Inferior parietal cortex (tissue), 1 donor: ENCODE results near the gene PLCH2.

Source experiments
- DNase-seq: peaks from one replicate; pipeline ENCODE4 v3.0.0-alpha.2; 2016; ENCODE audit errors: extremely low spot score

The PLCH2 gene

DNA sequence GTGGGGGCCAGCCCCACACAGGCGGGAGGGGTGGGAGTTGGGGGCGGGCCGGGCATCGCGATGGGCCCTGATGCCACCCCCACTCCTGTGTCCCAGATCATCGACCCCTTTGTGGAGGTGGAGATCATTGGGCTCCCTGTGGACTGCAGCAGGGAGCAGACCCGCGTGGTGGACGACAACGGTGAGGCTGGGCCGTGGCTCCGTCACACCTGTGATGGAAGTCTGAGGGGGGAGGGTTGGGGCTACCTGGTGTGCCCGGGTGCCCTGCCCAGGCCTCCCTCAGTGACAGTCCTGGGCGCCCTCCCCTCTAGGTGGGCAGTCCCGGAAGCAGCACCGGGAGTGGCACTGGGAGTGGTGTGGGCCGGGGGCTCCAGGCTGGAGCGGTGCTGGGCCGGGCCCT is 22.6 kb downstream of the PLCH2 start:
- no peak for DNase-seq

DNA sequence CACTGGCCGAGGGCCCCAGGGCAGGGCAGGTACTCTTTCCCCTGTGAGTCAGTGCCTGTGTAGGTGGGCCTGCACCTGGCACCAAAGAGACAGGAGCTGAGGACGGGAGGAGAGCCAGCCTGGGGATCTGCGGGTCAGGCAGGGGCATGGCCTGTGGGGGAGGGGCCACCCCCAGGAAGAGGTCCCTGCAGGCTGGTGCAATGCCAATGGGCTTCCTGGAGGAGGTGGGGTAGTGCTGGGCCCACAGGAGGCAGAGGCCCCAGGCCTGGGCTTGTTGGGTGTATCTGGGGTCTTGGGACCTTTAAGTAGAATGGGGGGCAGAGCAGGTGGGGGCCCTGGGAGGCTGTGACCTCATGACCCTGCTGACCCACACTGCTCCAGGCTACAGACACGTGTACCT is 23.2 kb downstream of the PLCH2 start:
- no peak for DNase-seq

DNA sequence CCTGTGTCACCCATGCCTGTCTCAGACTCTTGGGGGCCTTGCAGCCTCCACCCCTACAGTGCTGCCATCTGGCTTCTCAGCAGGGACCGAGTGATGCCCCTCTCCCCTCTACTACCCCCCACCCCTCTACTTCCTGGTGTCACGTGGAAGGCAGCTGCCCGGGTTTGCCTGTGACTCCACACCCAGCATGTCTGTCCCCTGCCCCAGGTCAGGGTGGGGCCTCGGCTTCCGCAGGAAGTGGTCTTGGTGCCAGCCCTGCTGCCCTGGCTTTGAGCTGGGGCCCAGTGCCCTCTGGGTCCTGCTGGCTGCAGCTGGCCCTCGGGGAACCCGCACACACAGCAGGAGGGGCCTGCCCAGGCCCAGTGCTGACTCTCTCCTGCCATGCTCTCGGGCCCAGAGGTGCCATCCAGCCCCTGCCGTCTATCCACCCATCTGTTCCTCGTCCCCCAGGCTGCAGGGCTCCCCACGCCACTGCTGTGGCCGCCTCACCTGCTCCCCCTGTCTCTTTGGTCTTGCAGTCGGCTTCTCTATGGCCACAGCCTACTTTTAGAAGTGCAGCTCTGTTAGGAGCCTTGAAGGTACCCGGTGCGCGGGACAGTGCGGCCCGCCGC is 24.0 kb downstream of the PLCH2 start:
- no peak for DNase-seq

DNA sequence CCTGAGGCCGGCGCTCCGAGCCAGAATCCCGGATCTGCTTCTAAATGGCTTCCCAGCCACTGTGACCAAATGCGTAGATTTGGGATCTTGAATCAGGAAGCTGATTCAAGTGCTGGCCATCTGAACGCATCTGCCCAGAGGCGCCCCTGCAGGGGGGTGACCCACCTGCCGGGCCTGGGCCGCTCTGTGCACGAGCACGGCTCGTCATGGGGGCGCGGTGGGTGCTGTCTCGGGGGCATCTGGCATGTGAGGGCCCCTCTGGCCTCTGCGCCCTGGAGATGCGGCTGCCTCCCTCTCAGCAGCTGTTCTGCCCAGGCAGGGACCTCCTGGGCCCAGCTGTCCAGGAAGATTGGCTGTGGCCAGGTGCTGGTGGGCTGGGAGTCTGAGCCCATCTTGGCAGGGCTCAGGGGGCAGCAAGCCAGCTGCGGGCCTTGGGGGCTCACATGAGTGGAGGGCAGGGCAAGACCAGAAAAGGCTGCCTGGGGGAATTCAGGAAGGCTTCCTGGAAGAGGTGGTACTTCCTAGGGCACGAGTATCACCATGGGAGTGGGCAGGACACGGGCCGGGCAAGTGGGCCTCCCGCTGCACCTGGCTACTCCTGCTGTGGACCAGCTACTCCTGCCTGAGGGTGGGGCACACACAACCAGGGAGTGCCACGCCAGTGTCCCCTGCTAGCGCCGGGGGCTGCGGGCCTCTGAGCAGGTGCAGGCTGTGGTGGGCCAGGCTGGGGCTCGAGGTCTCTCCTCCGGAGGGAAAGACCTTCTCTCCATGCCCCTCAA is 25.1 kb downstream of the PLCH2 start:
- DNase-seq = no peak

DNA sequence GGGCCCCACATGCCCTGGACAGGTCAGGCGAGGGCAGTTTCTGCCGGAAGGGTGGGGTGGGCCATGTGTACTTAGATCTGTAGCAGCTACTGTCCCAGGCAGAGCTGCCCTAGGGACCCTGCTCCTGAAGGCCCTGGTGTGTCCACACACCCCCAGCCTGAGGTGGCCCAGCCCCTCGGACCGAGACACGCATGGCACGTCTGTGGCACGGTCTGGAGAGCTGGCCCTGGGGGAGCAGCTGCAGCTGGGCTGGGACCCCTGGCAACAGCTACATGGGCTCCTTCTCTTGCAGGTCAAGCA is 25.7 kb downstream of the PLCH2 start:
- DNase-seq = no peak

DNA sequence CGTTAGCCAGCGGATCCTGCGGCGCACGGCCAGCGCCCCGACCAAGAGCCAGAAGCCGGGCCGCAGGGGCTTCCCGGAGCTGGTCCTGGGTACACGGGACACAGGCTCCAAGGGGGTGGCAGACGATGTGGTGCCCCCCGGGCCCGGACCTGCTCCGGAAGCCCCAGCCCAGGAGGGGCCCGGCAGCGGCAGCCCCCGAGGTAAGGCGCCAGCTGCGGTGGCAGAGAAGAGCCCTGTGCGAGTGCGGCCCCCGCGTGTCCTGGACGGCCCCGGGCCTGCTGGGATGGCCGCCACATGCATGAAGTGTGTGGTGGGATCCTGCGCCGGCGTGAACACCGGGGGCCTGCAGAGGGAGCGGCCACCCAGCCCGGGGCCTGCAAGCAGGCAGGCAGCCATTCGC is 26.1 kb downstream of the PLCH2 start:
- no peak for DNase-seq

DNA sequence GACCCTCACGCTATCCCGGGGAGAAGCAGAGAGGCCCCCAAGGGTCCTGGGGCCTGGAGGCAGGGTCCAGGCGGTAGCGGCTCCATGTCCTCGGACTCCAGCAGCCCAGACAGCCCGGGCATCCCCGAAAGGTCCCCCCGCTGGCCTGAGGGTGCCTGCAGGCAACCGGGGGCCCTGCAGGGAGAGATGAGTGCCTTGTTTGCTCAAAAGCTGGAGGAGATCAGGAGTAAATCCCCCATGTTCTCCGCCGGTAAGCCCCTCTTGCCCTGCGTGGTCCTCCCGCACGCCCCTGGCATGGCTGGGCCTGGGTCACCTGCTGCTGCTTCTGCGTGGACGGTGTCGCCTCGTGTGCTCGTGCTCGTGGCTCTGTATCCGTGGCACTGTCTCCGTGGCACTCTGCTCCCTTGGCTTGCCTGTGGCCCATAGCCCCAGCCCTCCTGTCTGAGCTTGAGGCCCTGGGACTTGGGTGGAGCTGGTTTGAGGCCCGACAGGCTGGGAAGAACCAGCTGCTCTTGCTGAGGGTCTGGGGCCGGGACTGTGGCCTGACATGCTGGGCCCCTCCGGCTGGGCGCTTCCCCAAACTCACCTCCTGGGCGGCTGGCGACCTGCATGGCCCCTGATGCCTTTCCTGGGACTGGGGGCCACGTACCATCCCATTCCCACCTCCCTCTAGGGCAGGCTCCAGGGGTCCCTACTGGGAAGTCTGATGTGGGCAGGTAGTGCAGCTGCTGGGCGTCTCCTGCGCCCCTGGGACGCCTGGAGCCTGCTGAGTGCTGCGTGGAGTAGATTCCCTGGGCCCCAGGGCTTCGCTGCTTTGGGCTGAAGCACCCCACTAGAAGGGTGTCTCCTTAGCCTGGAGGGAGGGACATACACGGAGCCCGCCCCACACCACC is 26.8 kb downstream of the PLCH2 start:
- no peak for DNase-seq

DNA sequence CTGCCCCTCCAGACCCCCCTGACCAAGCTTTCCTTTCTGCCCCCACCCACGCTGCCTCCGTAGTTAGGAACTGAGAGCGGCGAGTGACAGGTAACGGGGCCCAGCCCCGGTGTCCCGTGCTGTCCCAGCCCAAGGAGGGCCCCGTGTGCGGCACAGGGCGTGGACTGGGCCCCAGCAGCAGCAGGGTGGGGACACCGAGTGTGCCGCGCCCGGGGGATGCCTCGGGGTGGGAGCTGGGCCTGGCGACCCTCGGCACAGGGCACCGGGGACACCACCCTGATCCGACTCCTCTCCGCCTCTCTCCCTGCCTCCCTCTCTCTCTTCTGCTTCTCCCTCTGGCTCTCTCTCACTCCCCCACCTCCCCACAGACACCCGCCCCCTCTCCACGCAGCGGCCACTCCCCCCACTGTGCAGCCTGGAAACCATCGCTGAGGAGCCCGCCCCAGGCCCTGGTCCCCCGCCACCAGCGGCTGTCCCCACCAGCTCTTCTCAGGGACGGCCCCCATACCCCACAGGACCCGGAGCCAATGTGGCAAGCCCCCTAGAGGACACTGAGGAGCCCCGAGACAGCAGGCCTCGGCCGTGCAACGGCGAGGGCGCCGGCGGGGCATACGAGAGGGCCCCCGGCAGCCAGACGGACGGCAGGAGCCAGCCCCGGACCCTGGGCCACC is 27.6 kb downstream of the PLCH2 start:
- no peak for DNase-seq

DNA sequence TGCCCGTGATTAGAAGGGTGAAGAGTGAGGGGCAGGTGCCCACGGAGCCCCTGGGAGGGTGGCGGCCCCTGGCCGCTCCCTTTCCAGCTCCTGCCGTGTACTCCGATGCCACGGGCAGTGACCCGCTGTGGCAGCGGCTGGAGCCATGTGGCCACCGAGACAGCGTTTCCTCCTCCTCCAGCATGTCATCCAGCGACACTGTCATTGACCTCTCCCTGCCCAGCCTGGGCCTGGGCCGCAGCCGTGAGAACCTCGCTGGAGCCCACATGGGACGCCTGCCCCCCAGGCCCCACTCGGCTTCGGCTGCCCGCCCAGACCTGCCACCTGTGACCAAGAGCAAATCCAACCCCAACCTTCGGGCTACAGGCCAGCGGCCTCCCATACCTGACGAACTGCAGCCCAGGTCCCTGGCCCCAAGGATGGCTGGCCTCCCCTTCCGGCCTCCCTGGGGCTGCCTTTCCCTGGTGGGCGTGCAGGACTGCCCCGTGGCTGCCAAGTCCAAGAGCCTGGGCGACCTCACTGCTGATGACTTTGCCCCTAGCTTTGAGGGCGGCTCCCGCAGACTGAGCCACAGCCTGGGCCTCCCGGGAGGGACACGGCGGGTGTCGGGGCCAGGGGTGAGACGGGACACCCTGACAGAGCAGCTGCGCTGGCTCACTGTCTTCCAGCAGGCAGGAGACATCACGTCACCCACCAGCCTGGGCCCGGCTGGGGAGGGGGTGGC is 28.3 kb downstream of the PLCH2 start:
- no peak for DNase-seq

DNA sequence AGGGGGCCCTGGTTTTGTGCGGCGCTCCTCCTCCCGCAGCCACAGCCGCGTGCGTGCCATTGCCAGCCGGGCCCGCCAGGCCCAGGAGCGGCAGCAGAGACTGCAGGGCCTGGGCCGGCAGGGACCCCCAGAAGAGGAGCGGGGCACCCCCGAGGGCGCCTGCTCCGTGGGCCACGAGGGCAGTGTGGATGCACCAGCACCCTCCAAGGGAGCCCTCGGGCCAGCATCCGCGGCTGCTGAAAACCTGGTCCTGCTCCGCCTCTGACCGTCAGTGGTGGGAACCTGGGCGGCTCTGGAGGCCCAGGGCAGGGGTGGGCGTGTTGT is 28.8 kb downstream of the PLCH2 start:
- DNase-seq = no peak

DNA sequence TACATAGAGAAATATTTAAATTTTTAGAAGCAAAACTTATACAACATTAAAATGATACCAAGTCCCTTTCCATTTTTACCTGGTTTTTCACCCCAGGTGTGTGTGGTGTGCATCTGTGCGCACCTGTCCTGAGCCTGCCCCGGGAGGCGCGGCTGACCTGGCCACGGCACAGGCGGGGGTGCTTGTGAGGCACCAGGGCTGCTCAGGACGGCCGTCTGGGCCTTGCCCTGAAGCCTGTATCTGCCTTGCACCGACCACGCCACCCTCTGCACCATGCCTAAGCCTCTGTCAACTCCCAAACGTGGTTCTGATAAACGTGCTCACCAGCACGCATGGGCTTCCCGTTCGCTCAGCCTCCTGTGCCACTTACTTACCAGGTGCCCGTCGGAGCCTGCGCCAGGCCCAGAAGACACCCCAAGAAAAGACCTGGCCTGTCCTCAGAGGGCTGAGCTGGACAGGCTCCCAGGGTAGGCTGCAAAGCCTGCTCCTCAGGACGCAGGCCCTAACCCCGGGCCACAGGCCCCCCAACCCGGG is 29.4 kb downstream of the PLCH2 start:
- no peak for DNase-seq

DNA sequence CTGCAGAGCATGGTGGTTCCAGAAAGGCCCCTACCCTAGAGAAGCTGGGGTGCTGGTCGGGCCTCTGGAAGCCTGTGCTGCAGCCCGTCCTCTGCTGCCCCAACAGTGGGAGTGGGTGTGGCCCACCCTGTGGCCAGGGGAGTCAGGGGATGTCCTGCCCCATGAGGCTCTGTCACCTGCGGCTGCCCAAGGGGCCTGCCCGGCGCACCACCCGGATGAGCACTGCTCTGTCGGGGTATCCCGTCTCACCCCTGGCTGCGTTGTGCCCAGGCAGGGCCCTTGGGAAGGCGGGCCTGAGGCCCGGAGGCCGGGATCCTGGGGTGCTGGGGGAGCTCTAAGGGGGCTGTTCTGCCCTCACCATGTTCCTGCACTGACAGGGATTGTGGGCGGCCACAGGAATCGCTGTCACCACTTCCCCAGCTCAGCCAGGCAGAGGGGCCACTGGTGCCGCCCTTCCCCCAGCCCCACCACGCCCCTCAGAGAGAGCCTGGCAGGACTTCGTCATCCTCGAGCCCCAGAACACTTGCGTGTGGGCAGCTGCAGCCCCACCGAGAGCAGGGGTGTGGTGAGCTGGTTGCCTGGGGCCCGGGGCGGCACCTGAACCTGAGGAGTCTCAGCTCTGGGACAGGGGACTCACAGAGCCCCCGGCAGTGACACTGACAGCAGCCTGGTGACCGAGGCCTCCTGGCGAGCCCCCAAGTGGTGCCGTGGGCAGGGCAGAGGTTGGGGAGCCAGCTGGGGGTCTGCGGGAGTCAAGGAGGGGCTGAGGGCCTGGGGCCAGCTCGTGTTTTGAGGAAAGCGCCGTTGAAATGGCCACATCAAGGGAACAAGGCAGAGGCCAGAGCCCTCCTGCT is 30.1 kb downstream of the PLCH2 start:
- DNase-seq = no peak

DNA sequence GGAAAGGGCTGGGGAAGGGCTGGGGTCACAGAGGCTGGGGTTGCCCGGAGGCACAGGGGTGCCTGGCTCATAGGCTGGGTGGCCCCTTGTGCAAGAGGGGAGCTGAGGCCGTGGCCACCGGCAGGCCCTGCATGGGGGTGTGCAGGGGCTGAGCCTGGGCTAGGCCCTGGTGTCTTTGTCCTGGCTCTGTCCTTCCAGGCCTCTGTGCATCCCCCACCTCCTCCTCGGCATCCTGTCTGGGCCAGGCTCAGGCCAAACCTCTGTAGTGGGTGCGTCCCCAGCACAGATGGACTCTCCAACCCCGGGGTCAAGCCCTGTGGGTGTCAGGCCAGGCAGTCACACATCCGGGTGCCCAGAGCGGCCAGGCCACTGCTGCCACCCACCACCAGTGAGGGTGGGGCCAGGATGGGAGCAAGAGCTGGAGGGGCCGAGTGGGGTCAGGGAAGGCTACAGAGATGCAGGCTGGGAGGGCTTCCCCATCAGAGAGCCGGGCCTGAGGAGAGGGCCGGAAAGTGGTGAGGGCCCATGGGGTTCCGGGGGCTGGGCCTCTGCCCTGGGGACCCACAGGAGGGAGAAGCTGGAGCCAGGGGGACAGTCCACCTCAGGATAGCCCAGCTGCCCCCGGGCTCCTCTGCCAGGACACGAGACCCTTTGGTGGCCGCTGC is 30.9 kb downstream of the PLCH2 start:
- no peak for DNase-seq

DNA sequence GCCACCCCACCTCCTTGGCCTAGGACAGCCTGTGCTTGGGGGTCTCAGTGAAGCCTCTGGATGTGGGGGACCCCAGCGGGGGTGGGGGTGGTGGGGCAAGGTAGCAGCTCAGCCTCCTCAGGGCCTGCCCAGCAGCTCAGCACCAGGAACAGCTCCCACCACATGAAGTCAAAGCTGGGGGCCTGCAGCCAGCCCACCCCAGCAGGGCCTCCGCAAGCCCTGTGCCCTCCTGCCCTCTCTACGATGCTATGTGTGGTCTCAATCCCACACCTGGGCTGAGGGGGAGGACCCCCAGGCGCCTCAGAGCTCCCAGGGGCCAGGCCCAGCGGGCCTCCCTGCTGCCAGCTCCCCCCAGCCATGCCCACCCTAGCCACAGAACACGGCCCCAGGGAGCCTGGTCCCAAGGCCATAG is 31.7 kb downstream of the PLCH2 start:
- no peak for DNase-seq

DNA sequence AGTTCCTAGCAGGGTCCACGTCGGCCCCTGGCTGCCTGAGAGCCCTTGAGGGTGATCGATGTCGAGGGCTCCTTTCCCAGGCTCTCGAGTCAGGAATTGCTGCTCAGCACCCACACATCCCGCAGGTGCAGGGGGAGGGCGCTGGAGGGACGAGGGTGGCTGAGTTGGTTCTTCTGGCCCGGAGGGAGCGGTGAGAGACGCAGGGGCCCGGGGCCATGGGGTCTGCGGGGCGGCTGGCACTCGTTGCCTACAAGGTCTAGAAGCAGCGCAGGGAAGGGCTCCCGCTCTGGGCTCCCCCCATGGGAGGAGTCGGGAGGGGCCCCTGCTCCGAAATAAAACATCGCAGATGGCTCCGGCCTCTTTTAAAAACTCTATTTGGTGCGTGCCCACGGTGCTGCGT is 32.1 kb downstream of the PLCH2 start:
- DNase-seq = no peak

DNA sequence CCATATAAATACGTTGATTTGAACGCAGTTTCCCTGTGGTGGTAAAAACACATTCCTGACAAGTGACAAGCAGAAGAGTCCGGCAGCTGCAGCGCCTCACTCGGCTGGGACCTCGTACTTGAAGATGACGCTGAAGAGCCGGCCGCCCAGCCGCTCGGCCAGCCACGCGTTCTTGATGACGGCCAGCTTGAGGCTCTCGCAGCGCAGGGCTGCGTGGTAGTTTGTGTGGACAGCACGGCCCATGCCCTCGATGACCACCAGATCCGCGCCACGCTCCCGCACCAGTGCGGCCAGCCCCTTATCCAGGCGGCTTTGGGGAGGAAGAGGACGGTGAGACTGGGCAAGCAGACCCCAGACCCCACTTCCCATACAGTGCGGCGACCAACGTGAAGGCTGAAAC is 32.7 kb downstream of the PLCH2 start:
- no peak for DNase-seq

DNA sequence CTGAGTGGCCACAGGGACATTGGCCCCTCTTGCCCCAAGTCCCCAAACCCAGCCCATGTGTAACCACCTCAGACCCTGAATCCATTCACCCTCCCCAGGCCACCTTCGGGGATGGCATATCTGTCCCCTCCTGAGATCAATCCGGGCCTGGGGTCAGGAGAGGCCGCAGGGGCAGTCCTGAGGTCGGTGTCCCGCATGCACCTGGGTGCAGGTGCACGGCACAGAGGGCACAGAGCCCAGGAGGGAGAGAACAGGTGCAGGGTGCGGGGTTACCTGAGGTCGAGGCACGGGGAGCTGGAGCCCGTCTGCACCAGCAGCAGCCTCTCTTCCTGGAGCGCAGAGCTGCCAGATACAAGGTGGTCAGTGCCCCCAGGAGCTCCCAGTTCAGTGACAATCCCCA is 33.5 kb downstream of the PLCH2 start:
- DNase-seq = no peak

DNA sequence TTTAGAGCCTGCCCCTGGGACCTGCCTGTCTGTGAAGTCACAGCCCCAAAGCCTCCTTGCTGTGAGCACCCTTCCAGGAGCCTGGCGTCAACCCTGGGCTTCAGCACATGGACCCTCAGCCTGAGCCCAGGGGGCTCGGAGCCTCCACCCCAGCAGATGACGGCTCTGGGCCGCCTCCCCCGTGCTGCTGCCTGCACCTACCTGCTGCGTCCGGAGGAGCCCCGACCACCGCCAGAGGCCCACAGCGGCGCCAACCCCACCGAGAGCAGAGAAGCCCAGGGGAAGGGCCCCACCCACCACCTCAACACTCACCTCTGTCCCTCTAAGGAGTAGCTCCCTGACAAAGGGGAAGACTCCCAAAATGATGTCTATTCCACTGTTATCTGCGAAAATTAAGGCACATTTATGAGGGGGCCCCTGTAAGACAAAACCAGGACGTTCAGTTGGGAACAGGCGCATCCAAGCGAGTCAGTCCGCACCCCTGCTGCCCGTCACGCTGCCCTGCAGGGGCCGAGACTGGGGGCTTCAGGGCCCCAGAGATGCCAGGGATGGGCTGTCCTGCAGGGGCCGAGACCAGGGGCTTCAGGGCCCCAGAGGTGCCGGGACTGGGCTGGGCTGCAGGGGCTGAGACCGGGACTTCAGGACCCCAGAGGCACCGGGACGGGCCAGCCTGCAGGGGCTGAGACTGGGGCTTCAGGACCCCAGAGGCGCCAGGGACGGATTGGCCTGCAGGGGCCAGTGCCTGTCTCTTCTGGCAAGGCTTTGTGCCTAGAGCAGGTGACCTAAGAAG is 34.5 kb downstream of the PLCH2 start:
- no peak for DNase-seq

DNA sequence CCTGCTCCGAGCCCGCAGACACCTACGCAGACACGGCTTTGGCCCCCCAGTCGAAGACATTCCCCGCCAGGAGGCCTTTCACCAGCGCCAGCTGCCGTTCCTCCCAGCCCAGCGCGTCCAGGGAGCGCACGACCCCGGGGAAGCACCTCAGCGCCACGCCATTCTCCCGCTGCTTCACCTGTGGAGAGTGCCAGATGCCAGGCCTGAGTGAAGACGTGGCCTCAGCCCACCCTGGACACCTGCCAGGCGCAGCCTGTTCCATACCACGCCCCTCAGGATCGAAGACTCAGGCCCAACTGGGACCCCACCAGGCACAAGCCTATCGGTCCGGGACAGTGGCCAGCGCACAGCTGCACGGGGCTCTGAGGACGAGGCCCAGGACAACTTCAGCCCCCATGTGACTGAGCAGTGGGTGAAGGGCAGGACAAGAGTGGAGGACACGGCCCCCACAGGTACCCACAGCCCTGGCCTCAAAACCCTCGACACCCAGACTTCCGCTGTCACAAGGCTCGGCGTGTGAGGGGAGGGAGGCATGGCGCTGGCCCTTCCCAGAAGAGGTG is 36.9 kb downstream of the PLCH2 start:
- no peak for DNase-seq
